ENCODE results near the gene PCMT1. TPM values are rescaled to one million over a fixed set of nuclear protein-coding genes. Genes with fewer than 3 reads are reported as not detected.

The PCMT1 gene
- total RNA-seq, 4 donors from 2014 or later, result 25.8 to 97.3 (median 64.4) TPM

GRCh38 chr6:149716181-149716963 is 33.2 kb upstream of the PCMT1 start:
- no peaks in the 10 kb centered on the region for H3K9me3 ChIP-seq
- no peaks in the 10 kb centered on the region for H3K36me3 ChIP-seq
- DNase-seq, result no peak
- WGBS, 2 donors (ENCODE audit: low coverage in 1 of 2), result 6 to 7% methylated on average over 7 to 8 of the region's 8 CpGs
- peaks cover 4 to 38% (median 17%) of the 10 kb centered on the region in 4 donors for H3K4me1 ChIP-seq
- no peak for TF ChIP-seq EP300 (IDR thresholded peaks at IDR 0.05; ENCODE audit: low read depth)
- no peak for TF ChIP-seq CTCF (IDR thresholded peaks at IDR 0.05)
- TF ChIP-seq POLR2AphosphoS5 (IDR thresholded peaks at IDR 0.05), result no peak
- no peak for TF ChIP-seq POLR2A (IDR thresholded peaks at IDR 0.05)
- intact Hi-C loops (cut with DNase I; ENCODE audit: low total_unique reads), result no loop called here
- no peaks in the 10 kb centered on the region for H3K27me3 ChIP-seq
- in situ Hi-C loops (cut with MboI; ENCODE audit: low pct_ligation_motif_present in 1 of 4, low pct_unique_long_range_greater_than_20kb in 1 of 4, low sequenced_read_pairs in 3 of 4), result loop anchor here in 1 of 4 donors (25.0 kb wide), 1 partner anchor 154 kb away; the partner anchor contains the start of gene GINM1
- H3K27ac ChIP-seq, result peak overlapping the region; percentile 96 to 99 (median 97)
- H3K4me3 ChIP-seq, result peak overlapping the region in 3 of 4 donors; percentile 75 to 84 (median 80)

GRCh38 chr6:149717255-149717587 is 32.3 kb upstream of the PCMT1 start:
- Histone ChIP-seq H3K27me3 (no peaks in the 10 kb centered on the region), H3K36me3 (no peaks in the 10 kb centered on the region), H3K4me1 (peaks cover 4 to 36% (median 17%) of the 10 kb centered on the region in 4 donors), H3K9me3 (no peaks in the 10 kb centered on the region), H3K4me3 (peak overlapping the region; percentile 72 to 84 (median 78)), H3K27ac (peak overlapping the region; percentile 96 to 99 (median 97))
- intact Hi-C loops (cut with DNase I; ENCODE audit: low total_unique reads), result no loop called here
- 0% methylated on average over 9 of the region's 9 CpGs; no CpG with 5 or more reads in 1 of the 2 donors for WGBS, 2 donors (ENCODE audit: low coverage in 1 of 2)
- in situ Hi-C loops (cut with MboI; ENCODE audit: low pct_ligation_motif_present in 1 of 4, low pct_unique_long_range_greater_than_20kb in 1 of 4, low sequenced_read_pairs in 3 of 4), result loop anchor here in 1 of 4 donors (25.0 kb wide), 1 partner anchor 155 kb away; the partner anchor contains the start of gene GINM1
- DNase-seq, result no peak
- TF ChIP-seq CTCF (IDR thresholded peaks at IDR 0.05), result no peak
- no peak for TF ChIP-seq POLR2AphosphoS5 (IDR thresholded peaks at IDR 0.05)
- no peak for TF ChIP-seq POLR2A (IDR thresholded peaks at IDR 0.05)
- TF ChIP-seq EP300 (IDR thresholded peaks at IDR 0.05; ENCODE audit: low read depth), result no peak

- in situ Hi-C loops (cut with MboI; ENCODE audit: low pct_ligation_motif_present in 1 of 4, low pct_unique_long_range_greater_than_20kb in 1 of 4, low sequenced_read_pairs in 3 of 4), result loop anchor here in 1 of 4 donors (25.0 kb wide), 1 partner anchor 156 kb away; the partner anchor contains the start of gene GINM1
- Histone ChIP-seq H3K4me3 (peak within 1 kb of the TSS; percentile 72 to 84 (median 78)), H3K27ac (peak within 1 kb of the TSS; percentile 96 to 99 (median 97)), H3K9me3 (no peaks in the 10 kb centered on the region), H3K4me1 (peaks cover 4 to 36% (median 17%) of the 10 kb centered on the region in 4 donors), H3K36me3 (no peaks in the 10 kb centered on the region), H3K27me3 (no peaks in the 10 kb centered on the region)
- peak; percentile 91 for DNase-seq
- 0% methylated on average over 51 of the region's 82 CpGs; no CpG with 5 or more reads in 1 of the 2 donors for WGBS, 2 donors (ENCODE audit: low coverage in 1 of 2)
- intact Hi-C loops (cut with DNase I; ENCODE audit: low total_unique reads), result no loop called here
- TF ChIP-seq EP300 (IDR thresholded peaks at IDR 0.05; ENCODE audit: low read depth), result no peak
- TF ChIP-seq POLR2A (IDR thresholded peaks at IDR 0.05), result peak; percentile 83
- TF ChIP-seq POLR2AphosphoS5 (IDR thresholded peaks at IDR 0.05), result peak; percentile 69 to 78 (median 74)
- TF ChIP-seq CTCF (IDR thresholded peaks at IDR 0.05), result no peak
Observed at GRCh38 chr6:149717588-149718458, 31.7 kb upstream of the PCMT1 start, which contains the start of gene LATS1. LATS1 (minus strand) TSS chr6:149718101; CDS start chr6:149702126, 15,975 bp downstream.

All from transverse colon (tissue), 4 donors.